Caco-2 (cell line): ENCODE results near the gene VPS36. TPM values are rescaled to one million over a fixed set of nuclear protein-coding genes. Genes with fewer than 3 reads are reported as not detected.

Experiments used
- BruUV-seq: library from RNA; stranded (reverse); fragments of 400-500 nt; replicated peaks from 2 replicates; lab custom pipeline; 2021; lab: Mats Ljungman, UMichigan
- CTCF ChIA-PET: fragments of 300-600 bp; sonication (Branson Sonifier 250); formaldehyde crosslinking; loops from one replicate; lab custom pipeline; 2022; ENCODE audit warnings: antibody characterized with exemption; lab: Charles Lee
- POLR2A ChIA-PET: fragments of 300-600 bp; sonication (Branson Sonifier 250); formaldehyde crosslinking; loops from one replicate; lab custom pipeline; 2022; ENCODE audit warnings: antibody characterized with exemption; lab: Charles Lee
- DNase-seq, 2 experiments: peaks; one replicate each; pipeline versions ENCODE4 v3.0.0 to v3.0.0-alpha.2; 2020 to 2022
- H3K27me3 ChIP-seq: replicated peaks from 2 replicates; pipeline ENCODE4 v1.6.0; 2011; ENCODE audit warnings: low read length; ENCODE audit not compliant: control insufficient read depth, insufficient read depth
- H3K36me3 ChIP-seq: 2 replicates; pipeline ENCODE4 v1.5.1; 2011; ENCODE audit warnings: low read length; ENCODE audit not compliant: control insufficient read depth, insufficient read depth
- H3K4me1 ChIP-seq: fragments of 250-450 bp; sonication (Bioruptor Pico); 2 replicates; pipeline ENCODE4 v1.5.1; 2020; ENCODE audit warnings: mild to moderate bottlenecking
- H3K4me3 ChIP-seq: 2 replicates; pipeline ENCODE4 v1.5.1; 2011; ENCODE audit warnings: low read depth, mild to moderate bottlenecking, control low read depth, low read length
- H3K9me3 ChIP-seq: fragments of 250-450 bp; sonication (Bioruptor Pico); 2 replicates; pipeline ENCODE4 v1.5.1; 2020; ENCODE audit warnings: mild to moderate bottlenecking, moderate library complexity
- H3K27ac Mint-ChIP-seq: one replicate; pipeline ENCODE4 v1.8.0; 2022; ENCODE audit warnings: mixed read lengths; ENCODE audit not compliant: unreplicated experiment
- H3K27me3 Mint-ChIP-seq: one replicate; pipeline ENCODE4 v1.8.0; 2022; ENCODE audit warnings: mixed read lengths; ENCODE audit not compliant: insufficient read depth, unreplicated experiment
- H3K36me3 Mint-ChIP-seq: one replicate; pipeline ENCODE4 v1.8.0; 2022; ENCODE audit warnings: mild to moderate bottlenecking, mixed read lengths; ENCODE audit not compliant: insufficient read depth, unreplicated experiment
- H3K4me1 Mint-ChIP-seq: one replicate; pipeline ENCODE4 v1.8.0; 2022; ENCODE audit warnings: low read depth, mixed read lengths; ENCODE audit not compliant: unreplicated experiment
- H3K4me3 Mint-ChIP-seq: one replicate; pipeline ENCODE4 v1.8.0; 2022; ENCODE audit warnings: mild to moderate bottlenecking, moderate library complexity, mixed read lengths; ENCODE audit not compliant: unreplicated experiment
- H3K9me3 Mint-ChIP-seq: one replicate; pipeline ENCODE4 v1.8.0; 2022; ENCODE audit warnings: mixed read lengths; ENCODE audit not compliant: unreplicated experiment
- intact Hi-C: fragments of 100-400 bp; cut with micrococcal nuclease; formaldehyde crosslinking; loops from one replicate; pipeline ENCODE4 v1.10.0; 2022; ENCODE audit not compliant: unreplicated experiment
- total RNA-seq: library from RNA; stranded (reverse); gene quantifications from 2 replicates; pipeline ENCODE4 v1.2.3, GENCODE V29; 2022
- TF ChIP-seq, protein P1 (sequence below), 2 experiments: fragments of 200-600 bp in 1 of 2; IDR thresholded peaks; 1 replicate in 1 of 2; 2 replicates in 1 of 2; pipeline versions ENCODE4 v1.5.1 to v1.8.0; 2011 to 2022; ENCODE audit warnings: antibody characterized with exemption in 1 of 2, control low read depth in 1 of 2, inconsistent platforms in 1 of 2, low read depth in 1 of 2, low read length in 1 of 2, mild to moderate bottlenecking in 1 of 2, moderate library complexity in 1 of 2; ENCODE audit not compliant: insufficient read depth in 1 of 2, severe bottlenecking in 1 of 2, unreplicated experiment in 1 of 2

Gene VPS36
- total RNA-seq, 1 experiment from 2014 or later: 48.4 TPM

DNA sequence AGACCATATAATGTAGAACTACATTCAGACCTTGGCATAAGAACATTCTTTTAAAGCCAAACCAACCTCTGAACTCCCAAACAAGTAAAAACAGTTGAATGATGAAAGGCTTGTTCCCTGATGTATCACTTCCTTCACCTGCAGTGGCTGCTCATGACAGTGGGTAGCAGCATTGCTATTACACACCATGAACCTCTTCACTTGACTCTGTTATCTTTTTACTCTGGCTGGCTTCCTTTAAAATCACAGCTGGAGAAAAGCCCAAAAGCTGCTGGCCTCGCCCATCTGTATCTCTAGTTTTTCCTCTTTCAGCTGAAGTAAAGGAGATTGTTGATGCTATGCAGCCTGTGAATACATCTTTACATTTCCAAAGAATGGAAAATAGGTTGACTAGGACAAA, 67.1 kb downstream of the VPS36 start:
- H3K36me3 Mint-ChIP-seq: no peaks in the 10 kb centered on the region
- ChIA-PET POLR2A (no interaction called here), CTCF (no interaction called here)
- H3K27me3 Mint-ChIP-seq: no peaks in the 10 kb centered on the region
- H3K4me3 Mint-ChIP-seq: no peak overlapping the region
- intact Hi-C loops: no loop called here
- no peak overlapping the region for H3K27ac Mint-ChIP-seq
- BruUV-seq: no TSS peak
- TF ChIP-seq, protein P1, sequence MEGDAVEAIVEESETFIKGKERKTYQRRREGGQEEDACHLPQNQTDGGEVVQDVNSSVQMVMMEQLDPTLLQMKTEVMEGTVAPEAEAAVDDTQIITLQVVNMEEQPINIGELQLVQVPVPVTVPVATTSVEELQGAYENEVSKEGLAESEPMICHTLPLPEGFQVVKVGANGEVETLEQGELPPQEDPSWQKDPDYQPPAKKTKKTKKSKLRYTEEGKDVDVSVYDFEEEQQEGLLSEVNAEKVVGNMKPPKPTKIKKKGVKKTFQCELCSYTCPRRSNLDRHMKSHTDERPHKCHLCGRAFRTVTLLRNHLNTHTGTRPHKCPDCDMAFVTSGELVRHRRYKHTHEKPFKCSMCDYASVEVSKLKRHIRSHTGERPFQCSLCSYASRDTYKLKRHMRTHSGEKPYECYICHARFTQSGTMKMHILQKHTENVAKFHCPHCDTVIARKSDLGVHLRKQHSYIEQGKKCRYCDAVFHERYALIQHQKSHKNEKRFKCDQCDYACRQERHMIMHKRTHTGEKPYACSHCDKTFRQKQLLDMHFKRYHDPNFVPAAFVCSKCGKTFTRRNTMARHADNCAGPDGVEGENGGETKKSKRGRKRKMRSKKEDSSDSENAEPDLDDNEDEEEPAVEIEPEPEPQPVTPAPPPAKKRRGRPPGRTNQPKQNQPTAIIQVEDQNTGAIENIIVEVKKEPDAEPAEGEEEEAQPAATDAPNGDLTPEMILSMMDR (IDR thresholded peaks at IDR 0.05; ENCODE audit: insufficient read depth in 1 of 2, low read depth in 1 of 2, low read length in 1 of 2, severe bottlenecking in 1 of 2, unreplicated experiment in 1 of 2): no peak
- no peak for DNase-seq
- Histone ChIP-seq H3K27me3 (no peaks in the 10 kb centered on the region), H3K4me1 (no peaks in the 10 kb centered on the region), H3K4me3 (no peak overlapping the region), H3K9me3 (no peaks in the 10 kb centered on the region), H3K36me3 (no peaks in the 10 kb centered on the region)
- H3K9me3 Mint-ChIP-seq: no peaks in the 10 kb centered on the region
- no peaks in the 10 kb centered on the region for H3K4me1 Mint-ChIP-seq

DNA sequence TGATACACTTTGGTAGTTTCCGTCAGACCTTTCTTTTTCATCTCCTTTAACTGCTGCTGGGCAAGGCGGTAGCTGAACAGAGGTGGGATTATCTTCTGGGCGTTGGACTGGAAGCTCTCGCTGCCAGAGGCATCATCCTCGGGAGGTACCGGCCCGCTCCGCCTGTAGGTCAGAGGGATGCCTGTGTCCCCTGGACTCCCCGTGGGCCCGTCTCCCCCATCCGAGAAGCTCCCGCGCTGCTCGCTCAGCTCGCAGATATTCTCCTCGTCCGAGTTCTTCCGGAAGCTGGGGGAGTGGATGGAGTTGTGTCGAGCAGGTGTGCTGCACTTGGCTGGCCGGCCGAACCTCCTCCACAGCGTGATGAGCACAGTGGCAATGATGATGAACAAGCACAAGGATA, 72.1 kb downstream of the VPS36 start:
- Mint-ChIP-seq H3K27me3 (no peaks in the 10 kb centered on the region), H3K4me1 (peaks cover 7% of the 10 kb centered on the region), H3K36me3 (no peaks in the 10 kb centered on the region), H3K4me3 (no peak overlapping the region), H3K9me3 (no peaks in the 10 kb centered on the region), H3K27ac (no peak overlapping the region)
- TF ChIP-seq, protein P1 (IDR thresholded peaks at IDR 0.05; ENCODE audit: insufficient read depth in 1 of 2, low read depth in 1 of 2, low read length in 1 of 2, severe bottlenecking in 1 of 2, unreplicated experiment in 1 of 2): no peak
- Histone ChIP-seq H3K9me3 (no peaks in the 10 kb centered on the region), H3K27me3 (no peaks in the 10 kb centered on the region), H3K4me3 (no peak overlapping the region), H3K4me1 (peaks cover 9% of the 10 kb centered on the region), H3K36me3 (no peaks in the 10 kb centered on the region)
- DNase-seq: no peak
- no TSS peak for BruUV-seq
- intact Hi-C loops: no loop called here
- ChIA-PET POLR2A (no interaction called here), CTCF (no interaction called here)

DNA sequence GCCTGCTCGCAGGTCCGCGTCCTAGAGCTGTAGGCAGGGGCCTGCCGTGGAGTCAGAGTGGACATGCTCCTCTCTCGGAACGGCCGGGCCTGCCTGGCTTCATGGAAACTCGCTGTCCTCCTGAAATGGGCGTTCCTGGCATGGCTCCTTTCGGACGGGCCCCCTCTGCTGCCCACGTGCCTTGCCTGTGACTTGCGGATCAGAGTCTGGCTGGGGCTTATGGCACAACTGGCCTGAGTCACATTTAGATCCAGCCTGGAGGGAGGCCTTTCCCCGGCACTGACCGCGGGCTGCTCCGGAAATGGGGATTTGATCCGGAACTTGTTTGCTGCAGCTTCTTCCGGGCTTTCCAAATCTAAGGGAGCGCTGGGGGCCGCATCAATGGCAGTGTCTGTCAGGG, 72.5 kb downstream of the VPS36 start:
- Histone ChIP-seq H3K4me3 (no peak overlapping the region), H3K4me1 (peaks cover 9% of the 10 kb centered on the region), H3K27me3 (no peaks in the 10 kb centered on the region), H3K9me3 (no peaks in the 10 kb centered on the region), H3K36me3 (no peaks in the 10 kb centered on the region)
- no peak overlapping the region for H3K27ac Mint-ChIP-seq
- H3K4me1 Mint-ChIP-seq: peaks cover 7% of the 10 kb centered on the region
- H3K27me3 Mint-ChIP-seq: no peaks in the 10 kb centered on the region
- no TSS peak for BruUV-seq
- intact Hi-C loops: no loop called here
- H3K4me3 Mint-ChIP-seq: no peak overlapping the region
- ChIA-PET POLR2A (no interaction called here), CTCF (no interaction called here)
- TF ChIP-seq, protein P1 (IDR thresholded peaks at IDR 0.05; ENCODE audit: insufficient read depth in 1 of 2, low read depth in 1 of 2, low read length in 1 of 2, severe bottlenecking in 1 of 2, unreplicated experiment in 1 of 2): no peak
- H3K9me3 Mint-ChIP-seq: no peaks in the 10 kb centered on the region
- no peaks in the 10 kb centered on the region for H3K36me3 Mint-ChIP-seq
- DNase-seq: no peak
